OCI-LY3 (cell line): Measurements from ENCODE around the gene HPCAL1.

Source experiments
- H2AFZ ChIP-seq: fragments of 200-600, 300-600 bp; shearing (Covaris generic); 2 replicates; pipeline ENCODE4 v1.6.0; 2014; ENCODE audit warnings: antibody characterized with exemption, low read depth, low read length
- H3K27ac ChIP-seq: fragments of 200-600, 300-600 bp; sonication (generic); 2 replicates; pipeline ENCODE4 v1.5.1; 2014; ENCODE audit warnings: mild to moderate bottlenecking, low read length, moderate library complexity, mixed read lengths
- H3K27me3 ChIP-seq: fragments of 200-600, 300-600 bp; sonication (generic); 2 replicates; pipeline ENCODE4 v1.6.1; 2014; ENCODE audit warnings: low read depth, low read length, mixed read lengths
- H3K36me3 ChIP-seq: fragments of 200-600, 300-600 bp; sonication (generic); replicated peaks from 2 replicates; pipeline ENCODE3; 2014; ENCODE audit warnings: low read depth, low read length, mixed read lengths
- H3K4me1 ChIP-seq: fragments of 300-600, 200-600 bp; sonication (generic); 2 replicates; pipeline ENCODE4 v1.6.1; 2014; ENCODE audit warnings: low read length, mixed read lengths
- H3K4me2 ChIP-seq: fragments of 200-600, 300-600 bp; sonication (generic); 2 replicates; pipeline ENCODE4 v1.6.1; 2014; ENCODE audit warnings: low read length, mixed read lengths
- H3K4me3 ChIP-seq: fragments of 300-600, 200-600 bp; sonication (generic); 2 replicates; pipeline ENCODE4 v1.5.1; 2014; ENCODE audit warnings: antibody characterized with exemption, mild to moderate bottlenecking, low read length, moderate library complexity
- H3K79me2 ChIP-seq: fragments of 300-600, 200-600 bp; shearing (Covaris generic); 2 replicates; pipeline ENCODE4 v1.6.1; 2014; ENCODE audit warnings: mild to moderate bottlenecking, low read length, mixed read lengths
- H3K9ac ChIP-seq: fragments of 300-600, 200-600 bp; shearing (Covaris generic); 2 replicates; pipeline ENCODE4 v1.6.0; 2014; ENCODE audit warnings: mild to moderate bottlenecking, low read length, moderate library complexity
- H3K9me3 ChIP-seq: fragments of 200-600, 300-600 bp; shearing (Covaris generic); 2 replicates; pipeline ENCODE4 v1.6.1; 2014; ENCODE audit warnings: low read length, mixed read lengths; ENCODE audit not compliant: insufficient read depth
- H4K20me1 ChIP-seq: fragments of 200-600, 300-600 bp; sonication (generic); 2 replicates; pipeline ENCODE4 v1.6.1; 2016; ENCODE audit warnings: low read length, mixed read lengths; ENCODE audit not compliant: insufficient read depth
- EZH2phosphoT487 ChIP-seq: fragments of 200-600 bp; shearing (Covaris generic); IDR thresholded peaks from 2 replicates; pipeline ENCODE4 v1.6.1; 2018; ENCODE audit warnings: antibody characterized with exemption, mixed run types, low read depth
- TF ChIP-seq, protein P1 (sequence below): fragments of 200-600, 300-600 bp; sonication (generic); IDR thresholded peaks from 2 replicates; pipeline ENCODE4 v1.5.1; 2014; ENCODE audit warnings: antibody characterized with exemption, low read length, low read depth

The HPCAL1 gene

GRCh38 chr2:10278029-10278762, 24.5 kb upstream of the HPCAL1 start:
- Histone ChIP-seq H3K79me2 (no peaks in the 10 kb centered on the region), H3K9me3 (no peaks in the 10 kb centered on the region), H3K4me1 (no peaks in the 10 kb centered on the region), H2AFZ (no peak overlapping the region), H3K36me3 (no peaks in the 10 kb centered on the region), H3K27ac (no peak overlapping the region), H3K27me3 (peaks cover 17% of the 10 kb centered on the region), H3K9ac (no peak overlapping the region), H4K20me1 (no peaks in the 10 kb centered on the region), H3K4me3 (no peak overlapping the region), H3K4me2 (0 out of 2 replicates have a peak overlapping the region, but pooled peaks have one; percentile 12)
- TF ChIP-seq EZH2phosphoT487, result no peak
- TF ChIP-seq, protein P1, sequence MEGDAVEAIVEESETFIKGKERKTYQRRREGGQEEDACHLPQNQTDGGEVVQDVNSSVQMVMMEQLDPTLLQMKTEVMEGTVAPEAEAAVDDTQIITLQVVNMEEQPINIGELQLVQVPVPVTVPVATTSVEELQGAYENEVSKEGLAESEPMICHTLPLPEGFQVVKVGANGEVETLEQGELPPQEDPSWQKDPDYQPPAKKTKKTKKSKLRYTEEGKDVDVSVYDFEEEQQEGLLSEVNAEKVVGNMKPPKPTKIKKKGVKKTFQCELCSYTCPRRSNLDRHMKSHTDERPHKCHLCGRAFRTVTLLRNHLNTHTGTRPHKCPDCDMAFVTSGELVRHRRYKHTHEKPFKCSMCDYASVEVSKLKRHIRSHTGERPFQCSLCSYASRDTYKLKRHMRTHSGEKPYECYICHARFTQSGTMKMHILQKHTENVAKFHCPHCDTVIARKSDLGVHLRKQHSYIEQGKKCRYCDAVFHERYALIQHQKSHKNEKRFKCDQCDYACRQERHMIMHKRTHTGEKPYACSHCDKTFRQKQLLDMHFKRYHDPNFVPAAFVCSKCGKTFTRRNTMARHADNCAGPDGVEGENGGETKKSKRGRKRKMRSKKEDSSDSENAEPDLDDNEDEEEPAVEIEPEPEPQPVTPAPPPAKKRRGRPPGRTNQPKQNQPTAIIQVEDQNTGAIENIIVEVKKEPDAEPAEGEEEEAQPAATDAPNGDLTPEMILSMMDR, result no peak

GRCh38 chr2:10278763-10279471, 23.8 kb upstream of the HPCAL1 start:
- Histone ChIP-seq H3K9ac (no peak overlapping the region), H4K20me1 (no peaks in the 10 kb centered on the region), H3K4me2 (0 out of 2 replicates have a peak overlapping the region, but pooled peaks have one; percentile 12), H3K4me3 (no peak overlapping the region), H3K9me3 (no peaks in the 10 kb centered on the region), H2AFZ (no peak overlapping the region; the same call in 1 of the 2 replicates), H3K4me1 (no peaks in the 10 kb centered on the region), H3K36me3 (no peaks in the 10 kb centered on the region), H3K27ac (no peak overlapping the region), H3K27me3 (peaks cover 17% of the 10 kb centered on the region), H3K79me2 (no peaks in the 10 kb centered on the region)
- TF ChIP-seq, protein P1, result no peak
- TF ChIP-seq EZH2phosphoT487, result no peak

DNA sequence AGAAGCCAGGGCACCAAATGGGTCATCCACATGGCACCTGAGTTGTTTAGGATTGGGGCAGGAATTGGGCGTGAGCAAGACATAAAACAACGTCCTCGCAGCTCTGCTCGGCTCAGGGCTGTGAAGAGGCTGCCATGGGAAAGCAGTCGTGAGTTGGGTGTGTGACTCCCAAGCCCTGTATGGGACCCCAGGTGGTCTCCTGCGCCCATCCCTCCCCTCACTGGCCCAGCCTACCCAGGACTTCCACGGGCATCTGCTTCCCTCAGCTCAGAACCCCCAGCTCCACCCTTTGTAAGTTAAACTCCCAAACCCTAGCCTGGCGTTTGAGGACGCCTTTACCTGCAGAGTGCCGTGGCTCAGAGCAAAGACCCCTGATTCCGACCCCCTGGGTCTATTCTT, 23.2 kb upstream of the HPCAL1 start:
- Histone ChIP-seq H3K4me1 (no peaks in the 10 kb centered on the region), H4K20me1 (no peaks in the 10 kb centered on the region), H3K4me2 (no peak overlapping the region), H3K4me3 (no peak overlapping the region), H3K27me3 (peaks cover 17% of the 10 kb centered on the region), H3K79me2 (no peaks in the 10 kb centered on the region), H3K9me3 (no peaks in the 10 kb centered on the region), H2AFZ (no peak overlapping the region), H3K27ac (no peak overlapping the region), H3K9ac (no peak overlapping the region), H3K36me3 (no peaks in the 10 kb centered on the region)
- no peak for TF ChIP-seq EZH2phosphoT487
- TF ChIP-seq, protein P1, result no peak

DNA sequence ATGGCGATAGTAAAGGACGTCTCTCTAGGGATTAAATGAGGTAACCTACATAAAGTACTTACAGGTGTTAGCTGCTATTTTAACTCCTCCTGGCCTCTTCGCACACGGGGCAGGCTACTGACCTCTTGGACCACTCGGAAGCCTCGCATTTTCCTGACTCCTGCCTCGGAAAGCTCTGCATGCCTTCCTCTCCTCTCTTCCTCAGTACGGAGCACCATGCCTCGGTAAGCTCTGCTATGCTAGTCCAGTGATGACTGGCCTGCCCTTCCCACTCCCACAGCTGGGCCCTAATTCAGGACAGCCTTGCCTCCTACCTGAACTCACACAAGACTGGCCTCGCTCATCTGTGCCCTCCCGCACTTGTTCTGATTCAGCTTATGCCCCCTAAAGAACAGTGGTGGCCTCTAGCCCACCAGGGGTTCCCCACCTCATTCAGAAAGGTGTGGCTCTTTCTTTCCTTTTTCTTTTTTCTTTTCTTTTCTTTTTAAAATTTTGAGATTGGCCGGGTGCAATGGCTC, 22.7 kb upstream of the HPCAL1 start:
- H2AFZ ChIP-seq, result no peak overlapping the region
- no peaks in the 10 kb centered on the region for H3K79me2 ChIP-seq
- H3K27ac ChIP-seq, result no peak overlapping the region
- H3K36me3 ChIP-seq, result no peaks in the 10 kb centered on the region
- H3K9me3 ChIP-seq, result no peaks in the 10 kb centered on the region
- no peak overlapping the region for H3K4me3 ChIP-seq
- peaks cover 17% of the 10 kb centered on the region for H3K27me3 ChIP-seq
- no peaks in the 10 kb centered on the region for H4K20me1 ChIP-seq
- no peak overlapping the region for H3K9ac ChIP-seq
- no peak overlapping the region for H3K4me2 ChIP-seq
- TF ChIP-seq EZH2phosphoT487, result no peak
- TF ChIP-seq, protein P1, result no peak
- no peaks in the 10 kb centered on the region for H3K4me1 ChIP-seq
